OCI-LY7 (cell line): Measurements from ENCODE around the gene HENMT1.

ENCODE experiments used
- CTCF ChIP-seq: fragments of 200-600 bp; sonication (generic); conservative IDR thresholded peaks from 2 replicates; pipeline ENCODE4 v1.5.1; 2014; ENCODE audit warnings: mild to moderate bottlenecking, antibody characterized with exemption, low read length, moderate library complexity, mixed read lengths
- EZH2phosphoT487 ChIP-seq: fragments of 200-600 bp; sonication (generic); IDR thresholded peaks from 2 replicates; pipeline ENCODE4 v1.6.1; 2018; ENCODE audit warnings: low read depth, borderline replicate concordance, mild to moderate bottlenecking, mixed run types, antibody characterized with exemption, low read length, moderate library complexity, mixed read lengths

- TF ChIP-seq CTCF (no peak), EZH2phosphoT487 (no peak)
These were observed 9.4 kb upstream of the HENMT1 start for GRCh38 chr1:108670131-108670773.
